ENCODE results near the gene CNGB1. TPM values are rescaled to one million over a fixed set of nuclear protein-coding genes. Genes with fewer than 3 reads are reported as not detected.

The CNGB1 gene
- polyA plus RNA-seq, 1 of the 3 experiments (the other 2 are of a cell fraction) = 0.05 TPM

- no peaks in the 10 kb centered on the region for H3K9me3 ChIP-seq
- H3K36me3 ChIP-seq (replicated peaks in 1 of 2; ENCODE audit: control insufficient read depth in 1 of 2, insufficient read depth in 2 of 2, low read length in 1 of 2) = peaks cover 19 to 30% of the 10 kb centered on the region in 2 experiments
- 91% methylated on average over 3 of the region's 3 CpGs for WGBS (ENCODE audit: low lambda C conversion rate)
- no peaks in the 10 kb centered on the region for H3F3A ChIP-seq (replicated peaks; ENCODE audit: insufficient read depth)
- no peak overlapping the region for H3K4me2 ChIP-seq
- H3K9me2 ChIP-seq = no peaks in the 10 kb centered on the region
- H4K20me1 ChIP-seq (ENCODE audit: insufficient read depth) = no peaks in the 10 kb centered on the region
- DNase-seq = no peak
- no peak overlapping the region for H2AFZ ChIP-seq (ENCODE audit: low read depth)
- peaks cover 35% of the 10 kb centered on the region; the same call in 1 of the 2 replicates for H3K79me2 ChIP-seq (ENCODE audit: insufficient read depth)
- ChIA-PET POLR2A (no interaction called here), CTCF (interaction anchor here (0.6 to 2.3 kb wide), 9 partner anchors 8 to 652 kb away, joined by 3 to 10 read pairs (median 5); partner anchors contain the start of gene USB1)
- no peak overlapping the region for H3K9ac ChIP-seq
- H3K4me1 ChIP-seq (ENCODE audit: control insufficient read depth in 1 of 2, insufficient read depth in 2 of 2, low read depth in 1 of 2, low read length in 1 of 2) = peaks cover 0 to 11% of the 10 kb centered on the region in 2 experiments; a peak in 2 of 4 replicates
- no peaks in the 10 kb centered on the region for H3K27me3 ChIP-seq (ENCODE audit: insufficient read depth)
- H3K27ac ChIP-seq (ENCODE audit: low read depth in 2 of 2, low read length in 1 of 2) = no peak overlapping the region; a peak in 1 of 4 replicates
- no peak overlapping the region for H3K4me3 ChIP-seq (ENCODE audit: low read depth in 2 of 2, low read length in 1 of 2)
- TF ChIP-seq FOSL2 (IDR thresholded peaks at IDR 0.05; ENCODE audit: borderline replicate concordance, low read depth) (no peak), TAF1 (IDR thresholded peaks at IDR 0.05; ENCODE audit: borderline replicate concordance, low read depth, low read length) (no peak), GABPA (IDR thresholded peaks at IDR 0.05; ENCODE audit: low read depth) (no peak), RFX5 (IDR thresholded peaks at IDR 0.05; ENCODE audit: low read length) (no peak), SIN3A (IDR thresholded peaks at IDR 0.05; ENCODE audit: borderline replicate concordance, low read depth, low read length) (no peak), RCOR1 (IDR thresholded peaks at IDR 0.05; ENCODE audit: low read length) (no peak), GATA2 (CRISPR knock-in tag; IDR thresholded peaks at IDR 0.05) (no peak), NFIC (IDR thresholded peaks at IDR 0.05; ENCODE audit: borderline replicate concordance) (no peak), RXRA (IDR thresholded peaks at IDR 0.05; ENCODE audit: borderline replicate concordance, low read depth) (no peak), CTCF (IDR thresholded peaks at IDR 0.05) (no peak), POLR2AphosphoS5 (IDR thresholded peaks at IDR 0.05; ENCODE audit: low read depth, low read length) (no peak), RAD21 (IDR thresholded peaks at IDR 0.05; ENCODE audit: low read length) (no peak), SMC3 (IDR thresholded peaks at IDR 0.05; ENCODE audit: low read depth, low read length) (no peak), MEF2A (IDR thresholded peaks at IDR 0.05; ENCODE audit: borderline replicate concordance, low read depth) (no peak), EP300 (IDR thresholded peaks at IDR 0.05; ENCODE audit: borderline replicate concordance in 1 of 2, low read depth in 1 of 2, low read length in 1 of 2) (no peak), YY1 (IDR thresholded peaks at IDR 0.05; ENCODE audit: low read depth) (no peak)
- TF ChIP-seq, protein P1, sequence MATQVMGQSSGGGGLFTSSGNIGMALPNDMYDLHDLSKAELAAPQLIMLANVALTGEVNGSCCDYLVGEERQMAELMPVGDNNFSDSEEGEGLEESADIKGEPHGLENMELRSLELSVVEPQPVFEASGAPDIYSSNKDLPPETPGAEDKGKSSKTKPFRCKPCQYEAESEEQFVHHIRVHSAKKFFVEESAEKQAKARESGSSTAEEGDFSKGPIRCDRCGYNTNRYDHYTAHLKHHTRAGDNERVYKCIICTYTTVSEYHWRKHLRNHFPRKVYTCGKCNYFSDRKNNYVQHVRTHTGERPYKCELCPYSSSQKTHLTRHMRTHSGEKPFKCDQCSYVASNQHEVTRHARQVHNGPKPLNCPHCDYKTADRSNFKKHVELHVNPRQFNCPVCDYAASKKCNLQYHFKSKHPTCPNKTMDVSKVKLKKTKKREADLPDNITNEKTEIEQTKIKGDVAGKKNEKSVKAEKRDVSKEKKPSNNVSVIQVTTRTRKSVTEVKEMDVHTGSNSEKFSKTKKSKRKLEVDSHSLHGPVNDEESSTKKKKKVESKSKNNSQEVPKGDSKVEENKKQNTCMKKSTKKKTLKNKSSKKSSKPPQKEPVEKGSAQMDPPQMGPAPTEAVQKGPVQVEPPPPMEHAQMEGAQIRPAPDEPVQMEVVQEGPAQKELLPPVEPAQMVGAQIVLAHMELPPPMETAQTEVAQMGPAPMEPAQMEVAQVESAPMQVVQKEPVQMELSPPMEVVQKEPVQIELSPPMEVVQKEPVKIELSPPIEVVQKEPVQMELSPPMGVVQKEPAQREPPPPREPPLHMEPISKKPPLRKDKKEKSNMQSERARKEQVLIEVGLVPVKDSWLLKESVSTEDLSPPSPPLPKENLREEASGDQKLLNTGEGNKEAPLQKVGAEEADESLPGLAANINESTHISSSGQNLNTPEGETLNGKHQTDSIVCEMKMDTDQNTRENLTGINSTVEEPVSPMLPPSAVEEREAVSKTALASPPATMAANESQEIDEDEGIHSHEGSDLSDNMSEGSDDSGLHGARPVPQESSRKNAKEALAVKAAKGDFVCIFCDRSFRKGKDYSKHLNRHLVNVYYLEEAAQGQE (IDR thresholded peaks at IDR 0.05; ENCODE audit: low read depth, low read length) = no peak
- TF ChIP-seq, protein P2, sequence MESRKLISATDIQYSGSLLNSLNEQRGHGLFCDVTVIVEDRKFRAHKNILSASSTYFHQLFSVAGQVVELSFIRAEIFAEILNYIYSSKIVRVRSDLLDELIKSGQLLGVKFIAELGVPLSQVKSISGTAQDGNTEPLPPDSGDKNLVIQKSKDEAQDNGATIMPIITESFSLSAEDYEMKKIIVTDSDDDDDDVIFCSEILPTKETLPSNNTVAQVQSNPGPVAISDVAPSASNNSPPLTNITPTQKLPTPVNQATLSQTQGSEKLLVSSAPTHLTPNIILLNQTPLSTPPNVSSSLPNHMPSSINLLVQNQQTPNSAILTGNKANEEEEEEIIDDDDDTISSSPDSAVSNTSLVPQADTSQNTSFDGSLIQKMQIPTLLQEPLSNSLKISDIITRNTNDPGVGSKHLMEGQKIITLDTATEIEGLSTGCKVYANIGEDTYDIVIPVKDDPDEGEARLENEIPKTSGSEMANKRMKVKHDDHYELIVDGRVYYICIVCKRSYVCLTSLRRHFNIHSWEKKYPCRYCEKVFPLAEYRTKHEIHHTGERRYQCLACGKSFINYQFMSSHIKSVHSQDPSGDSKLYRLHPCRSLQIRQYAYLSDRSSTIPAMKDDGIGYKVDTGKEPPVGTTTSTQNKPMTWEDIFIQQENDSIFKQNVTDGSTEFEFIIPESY (IDR thresholded peaks at IDR 0.05; ENCODE audit: borderline replicate concordance, low read depth) = no peak
Measured at GRCh38 chr16:58010886-58011285, 40.0 kb upstream of the CNGB1 start.

Data from SK-N-SH (cell line).